Activated naive CD4-positive, alpha-beta T cell treated with Interleukin-2 at 50 U/mL for 16 hours (primary cell): ENCODE results near the gene GRID1.

ENCODE experiments used
- DNase-seq: peaks from one replicate; pipeline ENCODE4 v3.0.0-alpha.2; 2020

The GRID1 gene

DNA sequence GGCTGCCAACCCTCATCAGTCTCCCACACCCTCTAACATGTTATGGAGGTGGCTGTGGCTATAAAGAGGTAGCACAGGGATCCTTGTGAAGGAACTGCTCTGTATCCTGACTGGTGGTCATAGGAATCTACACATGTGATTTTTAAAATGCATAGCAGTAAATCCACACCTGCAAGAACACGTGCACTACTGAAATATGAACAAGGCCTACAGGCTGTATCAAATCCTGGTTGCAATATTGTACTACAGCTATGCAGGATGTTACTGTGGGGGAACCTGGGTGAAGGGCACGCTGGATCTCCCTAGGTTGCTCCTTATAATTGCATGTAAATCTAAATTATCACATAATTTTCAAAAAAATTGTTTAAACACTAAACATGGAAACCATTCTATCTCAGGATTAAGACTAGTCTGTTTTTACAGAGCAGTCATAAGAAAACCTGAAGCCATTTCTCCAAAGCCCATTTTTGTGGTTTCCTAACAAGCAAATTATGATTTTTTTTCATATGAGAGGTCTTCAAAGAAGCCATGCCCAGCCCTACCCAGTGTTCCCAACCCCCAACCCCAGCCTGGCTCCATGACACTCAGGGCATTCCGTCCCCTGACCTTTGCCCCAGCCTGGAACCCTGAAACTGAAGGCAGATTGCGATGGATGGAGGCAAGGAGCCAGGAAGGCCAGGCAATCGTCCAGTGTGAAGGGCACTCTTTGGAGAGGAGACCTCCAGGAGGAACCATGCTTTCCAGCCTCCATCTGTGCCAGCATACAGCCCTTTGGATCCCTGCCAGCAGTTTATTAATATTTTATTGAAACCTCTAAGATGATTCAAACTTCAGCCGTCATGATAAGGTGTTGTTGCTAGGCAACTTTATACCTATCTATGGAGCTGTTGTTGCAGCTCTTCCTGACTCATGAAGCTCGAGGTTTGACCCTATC is 161.0 kb downstream of the GRID1 start:
- no peak for DNase-seq

DNA sequence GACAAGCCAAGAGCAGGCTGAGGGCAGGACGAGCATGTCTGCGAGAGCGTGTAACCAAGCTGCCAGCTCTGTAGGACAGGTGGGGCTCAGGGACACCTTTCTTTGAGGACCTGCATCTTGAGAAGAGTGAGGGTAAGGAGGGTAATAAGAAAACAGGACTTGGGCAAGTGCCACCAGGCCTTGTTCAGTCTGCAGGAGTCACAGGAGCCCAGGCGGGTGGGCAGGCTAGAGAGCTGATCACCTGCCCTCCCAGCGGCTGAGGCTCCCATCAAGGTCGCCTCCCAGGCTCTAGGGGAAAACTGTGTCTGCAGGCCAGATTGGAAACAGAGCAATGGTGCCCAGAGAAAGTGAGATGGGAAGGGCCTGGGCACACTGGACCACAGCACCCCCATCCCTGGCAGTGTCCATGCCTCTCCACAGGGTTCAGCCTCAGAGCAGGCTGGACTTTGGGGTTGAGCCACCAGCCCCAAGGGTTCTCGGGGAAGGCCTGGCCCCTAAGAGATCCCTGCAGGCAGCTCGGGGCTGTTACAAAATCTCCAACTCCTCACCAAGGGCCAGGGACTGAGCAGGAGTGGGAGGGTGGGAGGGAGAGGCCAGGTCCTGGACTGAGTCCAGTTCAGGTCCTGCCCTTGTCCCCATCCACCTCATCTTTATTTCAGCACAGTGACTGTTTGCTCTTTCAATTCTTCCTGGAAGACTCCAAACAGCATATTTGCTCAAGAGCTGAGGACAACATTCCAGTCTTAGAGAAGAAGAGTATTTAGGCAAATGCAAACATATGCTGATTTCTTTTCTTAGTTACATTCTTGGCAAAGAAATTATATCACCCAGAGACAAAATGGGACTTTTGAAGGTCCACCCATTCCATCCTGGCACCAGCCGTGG is 161.9 kb downstream of the GRID1 start:
- DNase-seq: no peak

DNA sequence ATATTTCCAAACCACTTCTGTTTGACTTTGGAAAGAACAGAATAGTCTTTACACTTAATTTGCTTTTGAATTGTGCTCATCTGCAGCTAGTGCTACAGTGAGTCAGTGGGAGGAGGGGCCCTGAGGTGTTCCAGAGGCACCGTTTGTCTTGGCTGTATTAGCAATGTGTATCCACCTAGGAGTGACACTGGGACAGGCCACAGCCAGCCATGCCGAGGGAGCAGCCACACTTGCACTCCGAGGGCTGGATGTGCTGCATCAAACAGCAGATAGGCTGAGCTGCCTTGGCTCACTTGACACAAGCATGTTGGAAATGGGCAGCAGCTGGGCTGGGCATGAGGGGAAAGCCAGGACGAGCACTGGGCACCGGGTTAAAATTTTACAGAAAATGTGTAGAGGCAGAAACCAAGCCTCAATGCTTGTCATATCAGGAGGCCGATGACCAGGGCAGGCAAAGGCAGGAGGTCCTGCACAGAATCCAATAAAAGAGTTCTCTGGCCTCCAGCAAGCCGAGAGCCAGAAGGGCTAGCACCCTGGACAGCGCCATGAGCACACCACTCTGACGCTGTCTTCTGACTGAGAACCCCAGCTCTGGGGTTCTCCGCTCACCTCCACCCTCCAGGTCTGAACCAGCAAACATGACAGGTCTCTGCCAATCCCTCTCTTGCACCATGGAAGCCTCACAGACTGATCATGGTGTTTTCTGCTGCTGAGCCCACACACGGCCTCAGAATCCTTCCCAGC is 163.3 kb downstream of the GRID1 start:
- DNase-seq: no peak

DNA sequence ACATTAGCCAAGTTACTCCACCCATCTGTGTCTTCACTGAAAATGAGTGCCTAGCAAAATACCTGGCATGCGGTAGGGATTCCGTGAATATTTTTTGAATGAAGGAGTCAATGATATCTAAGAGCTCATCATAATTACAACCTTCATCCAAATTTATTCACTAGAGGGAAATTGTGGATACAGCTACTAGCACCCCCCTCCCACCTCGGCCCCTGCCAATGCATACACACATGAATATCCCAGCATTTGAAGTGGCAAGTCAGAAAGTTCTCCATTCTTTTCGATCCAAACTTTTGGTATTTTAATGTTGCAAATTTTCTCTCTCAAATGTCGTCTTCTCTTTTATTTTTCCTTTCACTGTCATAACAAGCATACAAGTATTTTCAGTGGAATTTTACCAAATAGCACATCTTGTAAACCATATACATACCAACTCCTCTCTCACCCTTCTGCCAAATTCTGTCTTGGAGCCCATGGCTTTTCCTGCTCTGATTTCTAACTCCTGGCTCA is 164.3 kb downstream of the GRID1 start:
- no peak for DNase-seq

DNA sequence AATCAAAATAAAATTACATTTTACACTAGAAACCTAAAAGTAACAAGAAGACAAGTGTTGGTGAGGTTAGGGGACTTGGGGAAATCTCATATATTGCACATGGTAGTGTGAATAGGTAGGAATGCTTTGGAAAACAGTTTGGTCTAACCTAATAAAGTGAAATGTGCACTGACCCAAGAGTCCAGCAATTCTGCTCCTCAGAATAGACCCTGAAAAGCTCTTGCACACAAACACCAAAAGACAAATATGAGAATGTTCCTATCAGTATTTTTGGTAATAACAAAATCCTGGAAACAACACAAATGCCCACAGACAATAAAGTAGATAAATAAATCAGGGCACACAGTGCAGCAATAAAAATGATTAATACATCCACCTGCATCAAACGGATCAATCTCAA is 165.7 kb downstream of the GRID1 start:
- no peak for DNase-seq

DNA sequence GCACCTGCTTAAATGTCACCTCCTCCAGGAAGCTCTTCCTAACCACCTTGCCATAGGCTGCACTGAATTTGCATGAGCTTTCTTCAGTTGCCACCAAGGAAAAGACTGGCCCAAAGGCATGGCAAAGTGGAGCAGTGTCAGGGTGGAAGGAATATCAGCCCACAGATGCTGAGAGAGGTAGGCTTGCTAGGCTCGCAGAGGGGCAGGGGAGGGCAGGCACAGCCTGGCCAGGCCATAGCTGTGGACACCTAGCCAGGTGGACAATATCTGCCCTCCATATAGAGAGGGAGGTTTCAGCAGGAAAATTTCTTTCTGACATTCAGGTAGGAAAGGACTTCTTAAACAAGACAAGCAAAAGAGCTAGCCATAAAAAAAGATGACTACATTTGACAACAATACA is 166.3 kb downstream of the GRID1 start:
- DNase-seq: no peak

DNA sequence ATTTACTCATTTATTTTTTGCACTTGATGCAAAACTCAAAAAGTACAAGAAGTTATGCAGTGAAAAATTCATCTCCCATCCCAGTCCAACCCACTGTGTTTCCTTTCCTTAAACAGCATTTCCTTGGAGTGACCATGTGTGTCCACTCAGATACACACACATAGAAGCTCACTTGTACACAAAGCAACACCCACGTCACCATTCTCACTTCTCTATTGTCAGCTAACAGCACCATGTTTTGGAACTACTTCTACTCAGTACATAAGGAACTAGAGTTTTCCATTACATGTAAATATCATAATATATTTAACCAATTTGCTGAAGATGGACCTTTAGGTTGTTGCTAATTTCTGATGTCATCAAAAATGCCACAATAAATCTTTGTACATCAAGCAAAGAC is 167.6 kb downstream of the GRID1 start:
- no peak for DNase-seq

DNA sequence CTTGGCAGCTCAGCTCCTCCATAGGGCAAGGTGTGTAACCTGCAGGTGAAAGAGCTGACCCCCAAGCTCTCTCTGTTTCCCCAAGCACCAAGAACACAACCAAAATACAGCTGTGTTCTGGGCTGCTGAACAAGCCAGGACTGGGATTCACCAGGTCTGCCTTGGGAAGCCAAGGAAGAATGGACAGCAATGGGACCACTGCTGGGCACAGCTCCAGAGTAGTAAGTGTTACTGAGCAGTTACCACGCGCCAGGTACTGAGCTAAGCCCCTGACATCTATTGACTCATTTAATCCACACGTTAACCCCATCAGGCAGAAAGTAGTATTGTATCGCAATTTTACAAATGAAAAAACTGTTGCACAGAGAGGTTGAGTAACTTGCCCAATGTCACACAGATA is 168.3 kb downstream of the GRID1 start:
- no peak for DNase-seq

DNA sequence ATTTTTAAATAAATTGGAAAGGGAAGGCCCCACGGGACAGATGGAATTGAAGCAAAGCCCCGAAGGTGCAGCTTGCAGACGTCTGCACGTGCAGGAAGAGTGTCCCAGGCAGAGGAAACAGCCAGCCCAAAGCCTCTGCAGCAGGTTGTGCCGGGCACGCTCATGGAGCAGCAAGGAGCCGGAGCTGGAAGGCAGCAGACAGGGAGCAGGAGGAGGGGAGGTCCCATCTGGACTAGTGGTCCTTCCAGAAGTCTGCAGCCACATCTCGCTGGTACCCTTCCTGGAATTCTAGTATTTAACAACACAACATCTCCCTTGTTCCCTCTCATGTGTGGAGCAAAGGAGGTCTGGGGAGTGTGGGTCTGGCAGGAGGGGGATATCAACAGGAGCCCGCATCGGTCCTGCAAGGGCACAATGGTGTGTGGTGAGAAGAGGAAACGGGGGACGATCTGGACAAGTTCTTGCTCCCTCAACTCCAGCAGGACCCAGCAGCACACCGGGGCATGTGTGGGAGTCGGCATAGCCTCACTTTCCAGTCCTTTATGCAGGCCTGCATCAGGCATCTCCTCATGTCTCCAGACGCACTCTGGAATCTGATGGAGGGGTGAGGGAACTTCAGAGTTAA is 169.3 kb downstream of the GRID1 start:
- DNase-seq: no peak

DNA sequence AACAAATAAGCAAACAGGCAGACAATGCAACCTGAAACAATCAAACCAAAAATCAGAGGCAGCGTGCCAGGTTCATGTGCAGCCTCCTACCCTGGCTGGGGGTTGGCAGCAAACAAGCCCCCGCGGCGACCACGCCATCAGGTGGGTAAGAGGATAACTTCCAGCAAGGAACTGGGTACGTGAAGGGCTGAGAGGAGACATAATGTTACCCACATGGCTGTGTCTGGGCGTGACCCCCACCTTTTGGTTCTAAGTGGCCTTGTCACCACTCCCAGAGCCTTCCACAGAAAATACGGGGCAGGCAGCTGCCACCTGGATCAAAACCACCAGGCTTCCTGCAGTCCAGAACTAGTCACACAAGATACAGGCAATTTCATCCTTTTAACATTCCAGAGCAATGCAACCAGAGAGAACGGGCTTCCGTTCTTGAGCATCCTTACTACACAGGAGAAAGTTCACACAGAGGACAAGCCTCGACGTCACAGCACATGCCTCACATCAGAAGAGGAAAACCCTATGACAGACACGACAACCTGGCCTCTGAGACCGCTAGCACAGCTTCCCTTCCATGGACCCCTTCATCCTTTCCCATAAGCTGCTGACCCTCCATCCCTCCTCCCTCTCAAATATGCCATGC is 171.0 kb downstream of the GRID1 start:
- DNase-seq: no peak

DNA sequence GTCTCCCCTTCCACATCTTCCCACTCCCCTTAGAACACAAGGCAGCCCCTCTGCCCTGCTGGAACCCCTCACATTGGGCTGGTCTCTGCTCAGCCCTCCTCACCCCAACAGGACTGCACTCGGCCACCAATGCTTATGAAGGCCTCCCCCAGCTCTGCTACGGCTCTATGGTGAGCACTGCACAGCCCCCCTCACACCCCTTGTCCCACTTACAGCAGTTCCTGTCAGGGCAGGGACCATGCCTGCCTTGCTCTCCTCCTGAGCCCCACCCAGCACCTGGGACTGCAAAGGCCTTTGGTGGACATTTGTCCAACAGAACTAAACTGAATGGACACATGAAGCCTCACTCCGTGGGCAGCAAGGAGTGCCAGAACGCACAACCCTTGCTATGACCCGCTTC is 171.9 kb downstream of the GRID1 start:
- DNase-seq: no peak

DNA sequence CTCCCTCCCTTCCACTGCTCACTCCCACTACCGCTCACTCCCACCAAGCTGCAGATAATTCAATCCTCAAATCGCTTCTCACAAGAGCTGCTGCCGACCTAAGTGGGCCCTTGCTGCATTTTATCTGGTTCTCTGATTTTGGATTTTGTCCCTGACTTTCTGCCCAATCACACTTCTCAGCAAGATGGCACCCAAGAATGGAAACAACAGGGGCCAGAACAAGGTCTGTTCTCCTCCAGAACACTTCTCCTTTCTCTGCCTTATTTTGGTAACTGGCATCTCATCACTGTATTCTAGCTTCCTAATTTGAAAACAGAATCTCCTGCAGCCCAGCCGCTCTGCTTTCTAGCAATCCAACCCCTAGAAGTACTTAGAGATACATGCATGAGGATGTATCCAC is 172.8 kb downstream of the GRID1 start:
- no peak for DNase-seq

DNA sequence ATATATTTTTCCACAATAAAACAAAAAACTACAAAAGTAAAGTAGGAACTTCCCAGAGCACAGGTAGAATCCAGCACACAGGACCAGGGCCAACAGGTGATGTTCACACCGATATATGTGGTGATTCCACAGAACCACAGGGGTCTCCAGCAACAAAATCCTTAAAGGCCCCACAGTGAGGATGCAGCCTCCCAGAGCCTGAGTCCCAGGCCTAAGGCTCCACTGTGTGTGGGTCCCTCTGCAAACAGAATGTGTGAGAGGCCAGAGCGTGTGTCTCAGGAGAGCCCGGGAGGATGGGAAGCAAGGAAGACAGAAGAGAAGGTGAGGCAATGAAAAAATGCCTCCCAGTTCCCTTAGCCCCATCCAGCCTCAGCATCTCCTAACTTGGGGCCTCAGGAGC is 173.9 kb downstream of the GRID1 start:
- no peak for DNase-seq

DNA sequence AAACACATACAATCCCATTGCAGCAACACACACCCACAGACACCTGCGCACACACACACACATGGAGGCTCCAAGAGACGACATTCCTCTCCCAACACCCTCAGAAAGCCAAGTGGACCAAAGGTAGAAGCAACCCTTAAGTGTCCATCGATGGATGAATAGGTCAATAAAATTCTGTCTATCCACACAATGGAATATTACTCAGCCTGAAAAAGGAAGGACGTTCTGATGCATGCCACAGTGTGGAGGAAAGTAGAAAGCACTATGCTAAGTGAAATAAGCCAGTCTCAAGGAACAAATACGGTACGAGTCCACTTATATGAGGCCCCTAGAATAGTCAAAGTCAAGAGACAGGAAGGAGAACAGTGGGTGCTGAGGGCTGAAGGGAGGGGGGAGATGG is 174.4 kb downstream of the GRID1 start:
- no peak for DNase-seq

DNA sequence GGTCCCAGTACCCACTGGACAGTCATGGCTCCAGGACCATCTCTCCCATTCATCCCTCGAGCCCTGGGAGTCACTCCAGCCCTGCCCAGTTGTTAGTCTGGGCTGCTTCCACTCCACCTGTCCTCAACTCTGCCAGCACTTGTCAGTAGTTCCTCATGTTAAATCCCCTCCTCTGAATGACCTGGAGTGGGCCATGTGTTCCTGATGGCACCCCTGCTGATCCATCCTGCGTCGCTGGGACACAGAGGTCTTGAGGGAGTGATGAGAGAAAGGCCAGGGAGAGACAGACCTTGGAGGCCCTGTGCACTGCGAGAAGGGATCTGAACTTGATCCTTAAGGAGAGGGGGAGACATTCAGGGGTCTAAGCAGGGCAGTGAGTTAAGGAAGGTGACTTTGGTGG is 174.9 kb downstream of the GRID1 start:
- DNase-seq: no peak

DNA sequence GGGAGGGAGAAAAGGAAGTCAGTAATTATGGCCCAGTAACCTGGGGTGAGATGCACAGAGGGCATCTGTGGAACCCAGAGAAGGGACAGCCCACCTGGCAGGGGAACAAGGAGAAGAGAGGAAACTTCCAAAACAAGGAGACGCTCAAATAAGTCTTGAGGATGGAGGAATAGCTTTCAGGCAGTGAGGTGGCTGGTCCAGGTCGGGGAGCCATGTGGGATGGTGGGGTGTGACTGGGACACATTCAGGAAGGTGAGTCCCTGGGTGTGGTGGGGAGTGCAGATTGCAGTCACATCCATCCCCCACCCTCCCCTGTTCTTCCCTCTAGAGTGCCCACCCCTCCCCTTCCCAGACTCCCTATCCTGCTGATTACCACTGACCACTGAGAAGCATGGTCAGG is 175.4 kb downstream of the GRID1 start:
- no peak for DNase-seq

DNA sequence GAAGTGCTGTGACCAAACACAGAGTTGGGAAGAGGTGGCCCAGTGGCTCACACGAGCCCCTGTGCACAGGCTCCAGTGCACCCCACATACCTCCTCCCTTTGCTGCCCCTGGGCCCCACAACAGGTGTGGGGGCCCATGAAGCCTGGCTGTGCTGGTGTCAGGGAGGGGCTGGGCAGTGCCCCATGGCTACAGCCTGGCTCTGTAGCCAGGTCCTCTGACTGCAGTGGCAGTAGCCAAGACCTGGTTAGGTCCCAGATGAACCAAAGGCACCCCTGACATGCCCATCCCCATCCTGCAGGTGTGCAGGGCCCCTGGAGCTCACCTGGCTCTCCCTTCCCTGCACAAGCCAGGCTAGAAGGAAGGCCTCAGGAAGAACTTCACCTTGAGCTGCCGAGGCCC is 176.3 kb downstream of the GRID1 start:
- no peak for DNase-seq

DNA sequence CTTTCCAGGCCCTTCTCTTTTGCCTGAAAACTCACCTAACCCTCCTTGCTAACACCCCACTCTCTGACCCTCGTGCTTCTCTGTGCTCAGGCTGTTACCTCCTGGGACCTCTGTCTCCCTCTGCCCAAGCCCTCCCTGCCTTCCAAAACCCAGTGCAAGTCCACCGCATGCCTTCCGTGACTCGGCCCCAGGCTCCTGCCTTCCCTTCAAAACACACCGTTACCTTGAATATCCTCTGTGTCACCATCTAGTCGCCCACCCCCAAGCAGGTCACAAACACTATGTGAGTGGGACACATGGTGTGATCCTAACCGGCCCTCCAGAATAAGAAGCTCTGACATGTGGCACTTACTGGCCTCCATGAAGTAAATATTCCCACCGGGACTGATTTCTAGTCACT is 176.7 kb downstream of the GRID1 start:
- no peak for DNase-seq

DNA sequence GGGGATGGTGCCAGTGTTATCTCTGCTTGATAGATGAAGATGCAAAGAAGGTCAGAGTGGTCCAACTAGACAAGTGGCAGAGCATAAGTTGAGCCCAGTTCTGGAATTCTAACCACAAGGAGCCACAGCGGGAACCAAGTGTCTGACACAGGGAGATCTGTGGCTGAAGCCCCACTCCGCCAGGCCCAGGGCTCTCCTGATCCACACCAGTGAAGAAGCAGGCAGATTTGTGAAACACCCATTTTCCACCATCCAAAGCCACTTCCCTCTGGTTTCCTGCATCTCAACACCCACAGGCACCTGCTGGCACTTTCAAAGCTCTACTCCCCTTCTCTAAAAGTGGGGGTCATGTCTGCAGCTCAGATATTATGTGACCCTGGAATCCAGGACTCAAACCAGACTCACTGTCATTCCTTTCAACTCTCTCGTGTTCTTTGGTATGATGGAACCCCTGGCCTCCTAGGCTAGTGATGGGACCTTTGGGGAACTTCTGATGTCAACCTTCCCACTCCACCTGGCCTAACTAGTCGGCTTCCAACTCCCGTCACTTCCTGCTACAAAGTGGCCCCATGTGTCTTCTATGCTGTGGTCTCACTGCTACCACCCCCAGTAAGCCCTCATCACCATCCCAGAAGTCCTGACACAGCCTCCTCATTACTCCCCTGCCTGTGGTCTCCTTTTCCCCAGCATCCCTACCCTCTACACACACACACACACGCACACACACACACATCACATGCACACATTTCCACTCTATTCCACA is 177.6 kb downstream of the GRID1 start:
- no peak for DNase-seq

DNA sequence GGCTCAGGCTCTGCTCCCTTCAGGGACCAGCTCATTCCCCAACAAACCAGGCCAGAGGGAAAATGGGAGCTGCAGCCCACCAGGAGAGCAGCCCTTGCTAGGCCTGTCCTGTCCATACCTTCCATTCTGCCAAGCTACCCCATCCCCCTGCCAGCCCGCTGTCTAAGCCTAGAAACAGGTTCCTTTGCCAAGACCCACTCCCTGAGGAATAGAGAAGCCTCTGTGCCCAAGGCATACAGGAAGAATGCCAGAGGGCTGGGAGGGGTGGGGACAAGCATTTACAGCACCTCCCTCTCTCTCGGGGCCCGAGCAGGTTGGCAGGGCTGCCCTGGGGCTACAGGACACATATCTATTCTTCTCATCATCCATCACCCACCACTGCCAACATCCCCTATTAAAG is 178.3 kb downstream of the GRID1 start:
- DNase-seq: no peak

DNA sequence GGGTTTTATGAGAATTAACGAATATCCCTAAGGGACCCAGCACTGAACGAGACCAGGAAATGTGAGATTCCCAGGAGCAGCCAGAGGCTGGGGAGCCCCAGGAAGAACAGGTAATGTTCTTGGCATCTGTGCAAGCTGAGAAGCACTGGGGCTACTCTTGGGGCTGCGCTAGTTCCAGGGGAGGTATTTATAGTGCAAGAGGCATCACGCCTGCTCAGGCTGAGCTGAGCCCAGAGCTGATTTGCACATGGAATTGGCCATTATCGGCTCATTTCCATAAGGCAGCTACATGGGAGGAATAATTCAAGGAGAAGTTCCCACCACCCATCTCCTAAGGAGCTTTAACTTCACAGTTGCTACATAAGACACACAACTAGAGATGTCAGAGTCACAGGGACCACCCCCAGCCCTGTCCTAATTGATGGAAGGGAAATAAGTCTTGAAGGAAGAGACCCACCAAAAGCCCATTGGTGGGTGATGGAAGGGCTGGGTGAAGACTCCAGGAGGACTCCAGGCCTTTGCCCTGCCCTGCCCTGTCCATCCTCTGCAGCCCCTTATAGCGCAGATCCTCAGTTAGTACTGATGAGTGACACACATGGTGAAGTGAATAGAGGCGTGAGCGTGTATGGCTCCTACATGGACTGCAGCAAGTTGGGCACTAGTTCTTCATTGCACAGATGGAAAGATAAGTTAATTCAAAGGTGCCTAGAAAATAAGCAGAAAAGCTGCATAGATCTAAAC is 178.9 kb downstream of the GRID1 start:
- no peak for DNase-seq
